ENCODE data around the gene CCDC13. TPM values are rescaled to one million over a fixed set of nuclear protein-coding genes. Genes with fewer than 3 reads are reported as not detected.

CCDC13 gene
- total and polyA plus RNA-seq, 7 experiments from 2014 or later, result 0.34 to 1.5 (median 0.70) TPM; not detected in 2

DNA sequence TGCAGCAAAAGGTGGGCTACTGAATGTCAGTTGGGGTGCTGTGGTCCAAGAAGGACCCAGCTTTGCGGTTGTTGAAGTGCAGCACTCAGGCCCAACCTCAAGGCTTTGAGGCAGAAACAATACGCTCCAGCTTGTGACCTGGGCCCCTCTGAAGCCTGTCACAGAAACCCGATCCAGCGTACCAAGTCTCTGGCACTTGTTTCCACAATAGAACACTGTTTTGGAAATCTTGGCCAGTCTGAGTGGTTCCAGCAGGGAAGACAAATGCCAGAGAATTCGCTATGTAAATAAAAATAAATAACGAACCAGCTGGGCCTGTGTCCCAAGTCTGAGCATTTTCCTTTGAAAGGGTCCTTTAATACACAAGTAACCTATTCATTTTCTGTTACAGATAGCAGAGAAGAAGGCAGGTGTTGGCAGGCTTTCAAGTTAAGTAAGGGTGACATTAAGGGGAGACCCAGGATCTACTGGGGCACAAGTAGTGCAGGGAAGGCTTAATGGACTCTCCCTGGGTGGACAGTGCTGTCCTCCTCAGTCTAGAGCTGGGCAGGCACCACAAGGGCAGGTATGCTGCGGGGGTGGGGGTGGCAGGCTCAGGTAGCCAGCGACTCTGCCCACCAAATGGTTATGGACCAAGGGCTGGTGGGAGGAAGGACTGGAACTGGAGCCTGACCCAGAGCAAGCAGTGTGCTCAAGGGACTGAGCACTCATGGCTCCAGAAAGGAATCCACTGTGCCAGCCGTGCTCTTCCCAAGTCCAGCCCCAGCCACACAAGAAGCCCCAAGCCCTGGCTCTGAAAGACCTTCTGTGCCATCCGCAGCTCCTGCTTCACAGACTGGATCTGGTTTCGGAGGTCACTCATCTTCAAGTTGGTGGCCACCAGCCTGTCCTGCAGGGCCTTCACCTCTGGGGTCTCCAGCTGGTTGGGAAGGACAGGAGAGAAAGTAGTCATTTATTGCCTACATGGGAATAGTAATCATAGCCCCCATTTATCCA, 26.3 kb downstream of the CCDC13 start:
- Histone ChIP-seq H3K4me1 (ENCODE audit: control insufficient read depth in 2 of 2, insufficient read depth in 2 of 2, low read length in 2 of 2) (peaks cover 15 to 38% of the 10 kb centered on the region in 2 donors), H3K9me3 (ENCODE audit: control insufficient read depth in 2 of 3, low read length in 3 of 3) (no peaks in the 10 kb centered on the region), H3K36me3 (ENCODE audit: control insufficient read depth in 2 of 3, insufficient read depth in 3 of 3, low read length in 3 of 3) (no peaks in the 10 kb centered on the region), H3K27ac (ENCODE audit: low read depth, low read length) (peak overlapping the region; percentile 7), H3K4me3 (ENCODE audit: low read length) (peak overlapping the region; percentile 23), H3K27me3 (ENCODE audit: control insufficient read depth in 2 of 2, insufficient read depth in 2 of 2, low read length in 2 of 2) (no peaks in the 10 kb centered on the region)
- Mint-ChIP-seq H3K4me1 (peaks cover 16 to 48% (median 40%) of the 10 kb centered on the region in 7 donors), H3K27ac (peak overlapping the region; percentile 56 to 92 (median 79)), H3K9me3 (no peaks in the 10 kb centered on the region), H3K36me3 (peaks cover 0 to under 1% (median 0%) of the 10 kb centered on the region in 5 donors), H3K27me3 (no peaks in the 10 kb centered on the region), H3K4me3 (peak overlapping the region; percentile 25 to 69 (median 61))
- ChIA-PET POLR2A (interaction anchor here (0.6 to 1.6 kb wide), 4 partner anchors 85 to 202 kb away, joined by 3 to 5 read pairs (median 3); partner anchors contain the start of gene SEC22C), CTCF (interaction anchor here (0.7 to 1.8 kb wide), 5 partner anchors 9 to 212 kb away, joined by 3 to 11 read pairs (median 4); no protein-coding TSS in a partner anchor)
- ATAC-seq (no peak), DNase-seq (peak in 1 of 9 donors; percentile 2)
- intact Hi-C loops (cut with micrococcal nuclease), result loop anchor here (5.0 to 10.0 kb wide), 3 partner anchors 109 to 502 kb away; no protein-coding TSS in a partner anchor

DNA sequence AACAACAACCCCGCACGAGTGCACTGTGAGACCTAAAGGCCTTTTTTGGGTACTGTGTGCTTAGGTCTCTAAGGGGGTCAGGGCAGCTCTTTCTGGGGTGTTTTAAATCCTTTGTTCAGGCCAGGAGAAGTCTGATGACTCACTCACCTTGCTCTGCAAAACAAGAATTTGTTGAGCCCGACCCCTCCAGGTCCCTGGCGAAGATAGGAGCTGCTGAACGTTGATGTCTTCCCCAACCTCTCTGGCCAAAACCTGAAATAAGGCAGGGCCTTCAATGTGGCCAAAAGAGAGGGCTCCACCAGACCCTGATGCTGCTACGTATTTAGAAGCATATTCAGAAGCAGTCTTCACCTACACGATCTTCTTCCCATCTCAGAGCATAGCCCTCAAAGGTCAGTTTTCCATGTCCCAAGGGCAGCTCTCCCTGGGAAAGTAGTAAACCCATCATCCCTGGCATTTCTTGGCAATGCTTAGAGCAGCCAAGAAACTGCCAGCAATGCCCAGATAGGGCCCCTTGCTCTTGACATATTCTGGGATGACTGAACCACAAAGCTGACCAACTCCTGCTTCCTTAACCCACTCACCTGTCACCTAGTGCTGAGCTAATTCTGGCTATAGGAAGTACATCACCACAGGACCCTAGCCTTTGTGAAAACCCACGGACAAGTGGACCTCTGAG, 27.1 kb downstream of the CCDC13 start:
- no peak for ATAC-seq
- no peaks in the 10 kb centered on the region for H3K36me3 Mint-ChIP-seq
- no peaks in the 10 kb centered on the region for H3K27me3 Mint-ChIP-seq
- H3K27ac ChIP-seq (ENCODE audit: low read depth, low read length), result no peak overlapping the region
- peaks cover 15 to 38% of the 10 kb centered on the region in 2 donors for H3K4me1 ChIP-seq (ENCODE audit: control insufficient read depth in 2 of 2, insufficient read depth in 2 of 2, low read length in 2 of 2)
- peak in 1 of 9 donors; percentile 8 for DNase-seq
- peaks cover 16 to 48% (median 40%) of the 10 kb centered on the region in 7 donors for H3K4me1 Mint-ChIP-seq
- CTCF ChIA-PET, result interaction anchor here (0.8 to 1.8 kb wide), 6 partner anchors 8 to 211 kb away, joined by 3 to 11 read pairs (median 4); no protein-coding TSS in a partner anchor
- H3K4me3 Mint-ChIP-seq, result no peak overlapping the region
- no peaks in the 10 kb centered on the region for H3K27me3 ChIP-seq (ENCODE audit: control insufficient read depth in 2 of 2, insufficient read depth in 2 of 2, low read length in 2 of 2)
- H3K4me3 ChIP-seq (ENCODE audit: low read length), result no peak overlapping the region
- intact Hi-C loops (cut with micrococcal nuclease), result loop anchor here (5.0 to 10.0 kb wide), 3 partner anchors 109 to 501 kb away; no protein-coding TSS in a partner anchor
- no peaks in the 10 kb centered on the region for H3K9me3 ChIP-seq (ENCODE audit: control insufficient read depth in 2 of 3, low read length in 3 of 3)
- POLR2A ChIA-PET, result interaction anchor here (0.6 to 1.6 kb wide), 6 partner anchors 85 to 201 kb away, joined by 3 to 5 read pairs (median 3); partner anchors contain the start of genes NKTR and SEC22C
- peak overlapping the region in 2 of 9 donors; percentile 43 to 79 for H3K27ac Mint-ChIP-seq
- no peaks in the 10 kb centered on the region for H3K9me3 Mint-ChIP-seq
- no peaks in the 10 kb centered on the region for H3K36me3 ChIP-seq (ENCODE audit: control insufficient read depth in 2 of 3, insufficient read depth in 3 of 3, low read length in 3 of 3)

- H3K4me1 Mint-ChIP-seq, result peaks cover 15 to 48% (median 40%) of the 10 kb centered on the region in 7 donors
- H3K4me1 ChIP-seq (ENCODE audit: control insufficient read depth in 2 of 2, insufficient read depth in 2 of 2, low read length in 2 of 2), result peaks cover 15 to 38% of the 10 kb centered on the region in 2 donors
Observed at GRCh38 chr3:42745291-42745745, 27.7 kb downstream of the CCDC13 start.

GRCh38 chr3:42743204-42743995, 29.7 kb downstream of the CCDC13 start:
- no peak overlapping the region for H3K4me3 ChIP-seq (ENCODE audit: low read length)
- H3K27me3 ChIP-seq (ENCODE audit: control insufficient read depth in 2 of 2, insufficient read depth in 2 of 2, low read length in 2 of 2), result no peaks in the 10 kb centered on the region
- Mint-ChIP-seq H3K36me3 (no peaks in the 10 kb centered on the region), H3K4me1 (peaks cover 9 to 33% (median 26%) of the 10 kb centered on the region in 7 donors), H3K27me3 (peaks cover 0 to 5% (median 0%) of the 10 kb centered on the region in 5 donors), H3K27ac (peak overlapping the region in 2 of 9 donors; percentile 74 to 81), H3K4me3 (no peak overlapping the region), H3K9me3 (no peaks in the 10 kb centered on the region)
- peak in 1 of 9 donors; percentile 4 for DNase-seq
- H3K9me3 ChIP-seq (ENCODE audit: control insufficient read depth in 2 of 3, low read length in 3 of 3), result no peaks in the 10 kb centered on the region
- no peak for ATAC-seq
- CTCF ChIA-PET, result interaction anchor here (0.7 to 1.4 kb wide), 3 partner anchors 9 to 172 kb away, joined by 3 to 4 read pairs (median 3); no protein-coding TSS in a partner anchor
- POLR2A ChIA-PET, result no interaction called here
- H3K27ac ChIP-seq (ENCODE audit: low read depth, low read length), result no peak overlapping the region
- intact Hi-C loops (cut with micrococcal nuclease), result loop anchor here in 1 of 2 donors (5.0 to 10.0 kb wide), 2 partner anchors 86 to 499 kb away; no protein-coding TSS in a partner anchor
- H3K4me1 ChIP-seq (ENCODE audit: control insufficient read depth in 2 of 2, insufficient read depth in 2 of 2, low read length in 2 of 2), result peaks cover 15 to 24% of the 10 kb centered on the region in 2 donors
- H3K36me3 ChIP-seq (ENCODE audit: control insufficient read depth in 2 of 3, insufficient read depth in 3 of 3, low read length in 3 of 3), result no peaks in the 10 kb centered on the region

More at GRCh38 chr3:42745291-42745745, 27.7 kb downstream of the CCDC13 start:
- H3K9me3 ChIP-seq (ENCODE audit: control insufficient read depth in 2 of 3, low read length in 3 of 3), result no peaks in the 10 kb centered on the region
- H3K36me3 ChIP-seq (ENCODE audit: control insufficient read depth in 2 of 3, insufficient read depth in 3 of 3, low read length in 3 of 3), result no peaks in the 10 kb centered on the region
- DNase-seq (peak in 1 of 9 donors; percentile 8), ATAC-seq (no peak)
- ChIA-PET POLR2A (interaction anchor here (0.6 to 1.6 kb wide), 5 partner anchors 84 to 200 kb away, joined by 3 to 5 read pairs (median 3); partner anchors contain the start of genes NKTR and SEC22C), CTCF (interaction anchor here (0.9 to 1.8 kb wide), 6 partner anchors 9 to 529 kb away, joined by 3 to 11 read pairs (median 4); no protein-coding TSS in a partner anchor)
- H3K27me3 ChIP-seq (ENCODE audit: control insufficient read depth in 2 of 2, insufficient read depth in 2 of 2, low read length in 2 of 2), result no peaks in the 10 kb centered on the region
- Mint-ChIP-seq H3K36me3 (no peaks in the 10 kb centered on the region), H3K4me3 (no peak overlapping the region), H3K27me3 (no peaks in the 10 kb centered on the region), H3K9me3 (no peaks in the 10 kb centered on the region), H3K27ac (peak overlapping the region in 1 of 9 donors; percentile 22)
- H3K4me3 ChIP-seq (ENCODE audit: low read length), result no peak overlapping the region
- intact Hi-C loops (cut with micrococcal nuclease), result loop anchor here (5.0 to 10.0 kb wide), 3 partner anchors 108 to 501 kb away; no protein-coding TSS in a partner anchor
- H3K27ac ChIP-seq (ENCODE audit: low read depth, low read length), result no peak overlapping the region

DNA sequence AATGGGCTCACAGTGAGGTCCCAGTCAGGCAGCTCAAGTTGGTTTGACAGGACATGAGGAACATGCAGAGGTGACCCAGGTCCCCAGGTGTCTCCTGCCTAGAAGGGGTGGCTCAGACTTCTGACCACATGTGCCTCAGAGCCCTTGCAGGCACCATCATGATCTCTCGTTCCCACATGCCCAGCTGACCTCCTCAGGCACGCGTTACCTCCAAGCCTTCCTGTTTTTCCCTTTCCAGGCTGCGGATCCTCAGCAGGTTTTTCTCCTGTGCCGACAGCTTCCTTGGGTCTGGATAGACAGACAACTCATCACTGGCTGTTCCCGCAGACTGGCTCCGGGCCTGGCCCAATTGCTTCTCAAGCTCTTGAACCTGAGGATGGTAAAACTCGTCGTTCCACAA, 30.4 kb downstream of the CCDC13 start:
- Mint-ChIP-seq H3K27me3 (peaks cover 0 to 5% (median 0%) of the 10 kb centered on the region in 5 donors), H3K36me3 (no peaks in the 10 kb centered on the region), H3K4me1 (peaks cover 1 to 26% (median 19%) of the 10 kb centered on the region in 7 donors), H3K27ac (no peak overlapping the region), H3K4me3 (no peak overlapping the region), H3K9me3 (no peaks in the 10 kb centered on the region)
- peak in 1 of 9 donors; percentile 18 for DNase-seq
- Histone ChIP-seq H3K27ac (ENCODE audit: low read depth, low read length) (no peak overlapping the region), H3K4me3 (ENCODE audit: low read length) (no peak overlapping the region), H3K9me3 (ENCODE audit: control insufficient read depth in 2 of 3, low read length in 3 of 3) (no peaks in the 10 kb centered on the region), H3K36me3 (ENCODE audit: control insufficient read depth in 2 of 3, insufficient read depth in 3 of 3, low read length in 3 of 3) (no peaks in the 10 kb centered on the region), H3K4me1 (ENCODE audit: control insufficient read depth in 2 of 2, insufficient read depth in 2 of 2, low read length in 2 of 2) (peaks cover 8 to 17% of the 10 kb centered on the region in 2 donors), H3K27me3 (ENCODE audit: control insufficient read depth in 2 of 2, insufficient read depth in 2 of 2, low read length in 2 of 2) (no peaks in the 10 kb centered on the region)
- no peak for ATAC-seq
- intact Hi-C loops (cut with micrococcal nuclease), result loop anchor here in 1 of 2 donors (5.0 to 10.0 kb wide), 2 partner anchors 85 to 498 kb away; no protein-coding TSS in a partner anchor
- ChIA-PET CTCF (interaction anchor here (0.7 to 1.4 kb wide), 3 partner anchors 9 to 36 kb away, joined by 3 to 4 read pairs (median 3); no protein-coding TSS in a partner anchor), POLR2A (no interaction called here)

All from naive thymus-derived CD4-positive, alpha-beta T cell (primary cell).